SK-N-SH treated with all-trans-retinoic acid at 6 μM for 48 hours (cell line): Measurements from ENCODE around the gene CDHR5.

ENCODE experiments used
- ATAC-seq: fragments of 200-7000 bp; cut with Tn5 transposase; 3 replicates; pipeline ENCODE4 v1.9.1; 2020; ENCODE audit warnings: mild to moderate bottlenecking, moderate library complexity
- ARNTL ChIP-seq: fragments of 450-650 bp; formaldehyde crosslinking; IDR thresholded peaks from 2 replicates; pipeline ENCODE4 v1.5.0; 2020; ENCODE audit warnings: low read depth, mild to moderate bottlenecking, moderate library complexity, borderline replicate concordance
- BACH2 ChIP-seq: fragments of 250-450 bp; sonication (Bioruptor Pico); IDR thresholded peaks from 2 replicates; pipeline ENCODE4 v1.9.0; 2021; ENCODE audit warnings: mild to moderate bottlenecking, borderline replicate concordance
- CSDC2 ChIP-seq: fragments of 250-450 bp; sonication (Bioruptor Pico); IDR thresholded peaks from 2 replicates; pipeline ENCODE4 v1.5.0; 2020; ENCODE audit warnings: mild to moderate bottlenecking, moderate library complexity
- GLIS3 ChIP-seq: fragments of 250-450 bp; sonication (Bioruptor Pico); IDR thresholded peaks from 2 replicates; pipeline ENCODE4 v1.5.0; 2020; ENCODE audit warnings: mild to moderate bottlenecking, moderate library complexity
- ISL1 ChIP-seq: fragments of 250-450 bp; sonication (Bioruptor Pico); IDR thresholded peaks from 2 replicates; pipeline ENCODE4 v2.1.2; 2022; ENCODE audit warnings: mild to moderate bottlenecking, moderate library complexity
- OSR1 ChIP-seq: fragments of 250-450 bp; sonication (Bioruptor Pico); IDR thresholded peaks from 2 replicates; pipeline ENCODE4 v1.8.0; 2022; ENCODE audit warnings: moderate library complexity, mild to moderate bottlenecking, inconsistent platforms
- PPARA ChIP-seq: fragments of 250-450 bp; sonication (Bioruptor Pico); IDR thresholded peaks from 2 replicates; pipeline ENCODE4 v1.5.0; 2020; ENCODE audit warnings: mild to moderate bottlenecking, borderline replicate concordance
- RARB ChIP-seq: fragments of 250-450 bp; sonication (Bioruptor Pico); IDR thresholded peaks from 2 replicates; pipeline ENCODE4 v1.8.0; 2021; ENCODE audit warnings: mild to moderate bottlenecking, moderate library complexity
- SNAI2 ChIP-seq: fragments of 250-450 bp; sonication (Bioruptor Pico); IDR thresholded peaks from 2 replicates; pipeline ENCODE4 v1.5.0; 2020; ENCODE audit warnings: mild to moderate bottlenecking, moderate library complexity
- TCF4 ChIP-seq: fragments of 250-450 bp; sonication (Bioruptor Pico); IDR thresholded peaks from 2 replicates; pipeline ENCODE4 v1.8.0; 2021; ENCODE audit warnings: mild to moderate bottlenecking, moderate library complexity, borderline replicate concordance
- TOX ChIP-seq: fragments of 250-450 bp; sonication (Bioruptor Pico); IDR thresholded peaks from 2 replicates; pipeline ENCODE4 v1.8.0; 2021; ENCODE audit warnings: mild to moderate bottlenecking, moderate library complexity, borderline replicate concordance
- ZC3H10 ChIP-seq: fragments of 250-450 bp; sonication (Bioruptor Pico); IDR thresholded peaks from 2 replicates; pipeline ENCODE4 v1.5.1; 2021; ENCODE audit warnings: mild to moderate bottlenecking, moderate library complexity
- ZFP3 ChIP-seq: fragments of 250-450 bp; sonication (Bioruptor Pico); IDR thresholded peaks from 2 replicates; pipeline ENCODE4 v1.5.0; 2020; ENCODE audit warnings: mild to moderate bottlenecking, moderate library complexity
- ZFP30 ChIP-seq: fragments of 450-650 bp; formaldehyde crosslinking; IDR thresholded peaks from 2 replicates; pipeline ENCODE4 v1.5.0; 2022; ENCODE audit warnings: mild to moderate bottlenecking, moderate library complexity
- ZNF565 ChIP-seq: fragments of 450-650 bp; formaldehyde crosslinking; conservative IDR thresholded peaks from 2 replicates; pipeline ENCODE4 v1.5.0; 2020; ENCODE audit warnings: low read depth, mild to moderate bottlenecking, moderate library complexity
- ZNF70 ChIP-seq: fragments of 450-650 bp; formaldehyde crosslinking; IDR thresholded peaks from 2 replicates; pipeline ENCODE4 v1.5.0; 2020; ENCODE audit warnings: mild to moderate bottlenecking, moderate library complexity
- ZNF8 ChIP-seq: fragments of 450-650 bp; formaldehyde crosslinking; IDR thresholded peaks from 2 replicates; pipeline ENCODE4 v1.5.0; 2020; ENCODE audit warnings: mild to moderate bottlenecking, moderate library complexity
- TF ChIP-seq, protein P1 (sequence below): fragments of 250-450 bp; sonication (Bioruptor Pico); IDR thresholded peaks from 2 replicates; pipeline ENCODE4 v1.5.1; 2020; ENCODE audit warnings: low read depth, mild to moderate bottlenecking, moderate library complexity
- TF ChIP-seq, protein P2 (sequence below): fragments of 250-450 bp; sonication (Bioruptor Pico); IDR thresholded peaks from 2 replicates; pipeline ENCODE4 v1.8.0; 2020; ENCODE audit warnings: mild to moderate bottlenecking, moderate library complexity, borderline replicate concordance
- TF ChIP-seq, protein P3 (sequence below): fragments of 250-450 bp; sonication (Bioruptor Pico); IDR thresholded peaks from 2 replicates; pipeline ENCODE4 v1.8.0; 2021; ENCODE audit warnings: low read depth, mild to moderate bottlenecking, moderate library complexity, borderline replicate concordance
- TF ChIP-seq, protein P4 (sequence below): fragments of 250-450 bp; sonication (Bioruptor Pico); IDR thresholded peaks from 2 replicates; pipeline ENCODE4 v1.5.0; 2020; ENCODE audit warnings: mild to moderate bottlenecking, moderate library complexity

The CDHR5 gene

DNA sequence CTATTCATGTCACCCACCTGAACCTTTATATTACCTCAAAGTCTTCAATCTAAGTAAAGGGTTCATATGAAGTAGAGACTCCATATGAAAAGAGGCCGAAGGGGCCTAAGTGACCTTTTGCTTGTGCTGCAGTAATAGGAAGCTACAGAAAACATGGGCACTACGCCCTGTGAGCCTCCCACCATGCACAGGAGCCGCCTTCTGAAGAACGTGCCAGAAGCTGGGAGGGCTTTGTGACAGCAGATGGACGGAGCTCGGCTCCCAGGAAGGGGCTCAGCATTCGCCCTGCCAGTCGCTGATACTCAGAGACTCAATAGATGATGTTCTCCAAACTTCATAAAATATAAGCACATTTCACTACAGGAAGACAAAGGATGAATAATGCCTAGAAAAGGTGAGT lies 49.1 kb upstream of the CDHR5 start:
- TF ChIP-seq SNAI2 (CRISPR knock-in tag) (no peak), ZFP3 (CRISPR knock-in tag) (no peak), ZNF565 (CRISPR knock-in tag) (no peak), GLIS3 (CRISPR knock-in tag) (no peak), TCF4 (CRISPR knock-in tag) (no peak), CSDC2 (CRISPR knock-in tag) (no peak), BACH2 (CRISPR knock-in tag) (no peak), ARNTL (CRISPR knock-in tag) (no peak)
- TF ChIP-seq, protein P1, sequence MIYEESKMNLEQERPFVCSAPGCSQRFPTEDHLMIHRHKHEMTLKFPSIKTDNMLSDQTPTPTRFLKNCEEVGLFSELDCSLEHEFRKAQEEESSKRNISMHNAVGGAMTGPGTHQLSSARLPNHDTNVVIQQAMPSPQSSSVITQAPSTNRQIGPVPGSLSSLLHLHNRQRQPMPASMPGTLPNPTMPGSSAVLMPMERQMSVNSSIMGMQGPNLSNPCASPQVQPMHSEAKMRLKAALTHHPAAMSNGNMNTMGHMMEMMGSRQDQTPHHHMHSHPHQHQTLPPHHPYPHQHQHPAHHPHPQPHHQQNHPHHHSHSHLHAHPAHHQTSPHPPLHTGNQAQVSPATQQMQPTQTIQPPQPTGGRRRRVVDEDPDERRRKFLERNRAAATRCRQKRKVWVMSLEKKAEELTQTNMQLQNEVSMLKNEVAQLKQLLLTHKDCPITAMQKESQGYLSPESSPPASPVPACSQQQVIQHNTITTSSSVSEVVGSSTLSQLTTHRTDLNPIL (CRISPR knock-in tag): no peak
- TF ChIP-seq, protein P2, sequence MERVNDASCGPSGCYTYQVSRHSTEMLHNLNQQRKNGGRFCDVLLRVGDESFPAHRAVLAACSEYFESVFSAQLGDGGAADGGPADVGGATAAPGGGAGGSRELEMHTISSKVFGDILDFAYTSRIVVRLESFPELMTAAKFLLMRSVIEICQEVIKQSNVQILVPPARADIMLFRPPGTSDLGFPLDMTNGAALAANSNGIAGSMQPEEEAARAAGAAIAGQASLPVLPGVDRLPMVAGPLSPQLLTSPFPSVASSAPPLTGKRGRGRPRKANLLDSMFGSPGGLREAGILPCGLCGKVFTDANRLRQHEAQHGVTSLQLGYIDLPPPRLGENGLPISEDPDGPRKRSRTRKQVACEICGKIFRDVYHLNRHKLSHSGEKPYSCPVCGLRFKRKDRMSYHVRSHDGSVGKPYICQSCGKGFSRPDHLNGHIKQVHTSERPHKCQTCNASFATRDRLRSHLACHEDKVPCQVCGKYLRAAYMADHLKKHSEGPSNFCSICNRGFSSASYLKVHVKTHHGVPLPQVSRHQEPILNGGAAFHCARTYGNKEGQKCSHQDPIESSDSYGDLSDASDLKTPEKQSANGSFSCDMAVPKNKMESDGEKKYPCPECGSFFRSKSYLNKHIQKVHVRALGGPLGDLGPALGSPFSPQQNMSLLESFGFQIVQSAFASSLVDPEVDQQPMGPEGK (CRISPR knock-in tag): no peak
- TF ChIP-seq, protein P3, sequence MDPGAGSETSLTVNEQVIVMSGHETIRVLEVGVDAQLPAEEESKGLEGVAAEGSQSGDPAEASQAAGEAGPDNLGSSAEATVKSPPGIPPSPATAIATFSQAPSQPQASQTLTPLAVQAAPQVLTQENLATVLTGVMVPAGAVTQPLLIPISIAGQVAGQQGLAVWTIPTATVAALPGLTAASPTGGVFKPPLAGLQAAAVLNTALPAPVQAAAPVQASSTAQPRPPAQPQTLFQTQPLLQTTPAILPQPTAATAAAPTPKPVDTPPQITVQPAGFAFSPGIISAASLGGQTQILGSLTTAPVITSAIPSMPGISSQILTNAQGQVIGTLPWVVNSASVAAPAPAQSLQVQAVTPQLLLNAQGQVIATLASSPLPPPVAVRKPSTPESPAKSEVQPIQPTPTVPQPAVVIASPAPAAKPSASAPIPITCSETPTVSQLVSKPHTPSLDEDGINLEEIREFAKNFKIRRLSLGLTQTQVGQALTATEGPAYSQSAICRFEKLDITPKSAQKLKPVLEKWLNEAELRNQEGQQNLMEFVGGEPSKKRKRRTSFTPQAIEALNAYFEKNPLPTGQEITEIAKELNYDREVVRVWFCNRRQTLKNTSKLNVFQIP (CRISPR knock-in tag): no peak
- TF ChIP-seq, all 23 proteins: peak for 0
- ATAC-seq: no peak

- TF ChIP-seq ARNTL (CRISPR knock-in tag) (no peak), ZNF8 (CRISPR knock-in tag) (no peak), PPARA (CRISPR knock-in tag) (no peak), OSR1 (CRISPR knock-in tag) (no peak)
- TF ChIP-seq, protein P1 (CRISPR knock-in tag): no peak
- no peak for ATAC-seq
Observed at GRCh38 chr11:665704-666281, 41.0 kb upstream of the CDHR5 start.

- TF ChIP-seq, protein P2 (CRISPR knock-in tag): no peak
- TF ChIP-seq TCF4 (CRISPR knock-in tag) (no peak), ZNF70 (CRISPR knock-in tag) (no peak), BACH2 (CRISPR knock-in tag) (no peak), ARNTL (CRISPR knock-in tag) (no peak), ZNF565 (CRISPR knock-in tag) (no peak), GLIS3 (CRISPR knock-in tag) (no peak), OSR1 (CRISPR knock-in tag) (no peak), ZC3H10 (CRISPR knock-in tag) (no peak), PPARA (CRISPR knock-in tag) (no peak), RARB (CRISPR knock-in tag) (no peak), ZFP30 (no peak), CSDC2 (CRISPR knock-in tag) (no peak), TOX (CRISPR knock-in tag) (no peak), ISL1 (CRISPR knock-in tag) (no peak)
- TF ChIP-seq, protein P4, sequence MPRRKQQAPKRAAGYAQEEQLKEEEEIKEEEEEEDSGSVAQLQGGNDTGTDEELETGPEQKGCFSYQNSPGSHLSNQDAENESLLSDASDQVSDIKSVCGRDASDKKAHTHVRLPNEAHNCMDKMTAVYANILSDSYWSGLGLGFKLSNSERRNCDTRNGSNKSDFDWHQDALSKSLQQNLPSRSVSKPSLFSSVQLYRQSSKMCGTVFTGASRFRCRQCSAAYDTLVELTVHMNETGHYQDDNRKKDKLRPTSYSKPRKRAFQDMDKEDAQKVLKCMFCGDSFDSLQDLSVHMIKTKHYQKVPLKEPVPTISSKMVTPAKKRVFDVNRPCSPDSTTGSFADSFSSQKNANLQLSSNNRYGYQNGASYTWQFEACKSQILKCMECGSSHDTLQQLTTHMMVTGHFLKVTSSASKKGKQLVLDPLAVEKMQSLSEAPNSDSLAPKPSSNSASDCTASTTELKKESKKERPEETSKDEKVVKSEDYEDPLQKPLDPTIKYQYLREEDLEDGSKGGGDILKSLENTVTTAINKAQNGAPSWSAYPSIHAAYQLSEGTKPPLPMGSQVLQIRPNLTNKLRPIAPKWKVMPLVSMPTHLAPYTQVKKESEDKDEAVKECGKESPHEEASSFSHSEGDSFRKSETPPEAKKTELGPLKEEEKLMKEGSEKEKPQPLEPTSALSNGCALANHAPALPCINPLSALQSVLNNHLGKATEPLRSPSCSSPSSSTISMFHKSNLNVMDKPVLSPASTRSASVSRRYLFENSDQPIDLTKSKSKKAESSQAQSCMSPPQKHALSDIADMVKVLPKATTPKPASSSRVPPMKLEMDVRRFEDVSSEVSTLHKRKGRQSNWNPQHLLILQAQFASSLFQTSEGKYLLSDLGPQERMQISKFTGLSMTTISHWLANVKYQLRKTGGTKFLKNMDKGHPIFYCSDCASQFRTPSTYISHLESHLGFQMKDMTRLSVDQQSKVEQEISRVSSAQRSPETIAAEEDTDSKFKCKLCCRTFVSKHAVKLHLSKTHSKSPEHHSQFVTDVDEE (CRISPR knock-in tag): no peak
- TF ChIP-seq, protein P1 (CRISPR knock-in tag): no peak
- no peak for ATAC-seq
Observed at GRCh38 chr11:665062-665703, 40.4 kb upstream of the CDHR5 start.
